Activated naive CD8-positive, alpha-beta T cell treated with anti-CD3 and anti-CD28 coated beads, Interleukin-2, amount 10 ng/mL, durations not matched to agents 7 days and 5 days (primary cell): ENCODE results near the gene FHDC1. TPM values are rescaled to one million over a fixed set of nuclear protein-coding genes. Genes with fewer than 3 reads are reported as not detected.

ENCODE experiments used
- ATAC-seq: fragments of 150-1000 bp; cut with Tn5 transposase; one replicate; pipeline ENCODE4 v1.10.0; 2021; ENCODE audit warnings: low read depth, moderate library complexity
- POLR2A ChIA-PET: fragments of 350-600 bp; sonication (Branson Sonifier 250); formaldehyde crosslinking; loops from one replicate; lab custom pipeline; 2021; ENCODE audit warnings: antibody characterized with exemption; lab: Charles Lee
- DNase-seq: peaks from one replicate; pipeline ENCODE4 v3.0.0; 2021
- H3K27ac Mint-ChIP-seq: one replicate; pipeline ENCODE4 v1.8.0; 2022; ENCODE audit warnings: mild to moderate bottlenecking, mixed read lengths
- H3K27me3 Mint-ChIP-seq: one replicate; pipeline ENCODE4 v1.8.0; 2022; ENCODE audit warnings: mild to moderate bottlenecking, moderate library complexity, mixed read lengths
- H3K36me3 Mint-ChIP-seq: one replicate; pipeline ENCODE4 v1.8.0; 2021; ENCODE audit warnings: mild to moderate bottlenecking, mixed read lengths
- H3K4me1 Mint-ChIP-seq: one replicate; pipeline ENCODE4 v1.8.0; 2021; ENCODE audit warnings: mixed read lengths
- H3K4me3 Mint-ChIP-seq: one replicate; pipeline ENCODE4 v1.8.0; 2022; ENCODE audit warnings: mild to moderate bottlenecking, moderate library complexity, mixed read lengths
- H3K9me3 Mint-ChIP-seq: one replicate; pipeline ENCODE4 v1.8.0; 2021; ENCODE audit warnings: mixed read lengths
- total RNA-seq, 2 experiments: library from RNA; stranded (reverse); gene quantifications; one replicate each; pipeline ENCODE4 v1.2.3, GENCODE V29; 2021

Gene FHDC1
- total RNA-seq, 2 experiments from 2014 or later, result 0.22 to 0.26 TPM

DNA sequence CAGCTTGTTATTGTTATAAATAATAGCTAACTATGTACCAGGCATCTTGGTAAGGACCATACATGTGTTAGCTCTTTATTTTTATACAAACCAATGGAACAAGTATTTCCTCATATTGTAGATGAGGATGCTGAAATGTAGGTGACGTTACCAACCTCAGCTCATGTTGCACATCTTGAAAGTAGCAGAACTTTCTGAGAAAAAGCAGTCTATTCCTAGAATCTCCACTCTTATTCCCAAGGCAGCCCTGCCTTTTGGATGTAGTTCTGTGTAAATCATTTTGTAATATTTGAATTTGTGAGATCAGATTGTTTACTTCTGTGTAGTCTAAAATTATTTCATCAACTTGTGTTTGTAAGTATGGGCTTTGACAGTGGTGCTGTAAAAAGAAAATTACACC lies 5.3 kb downstream of the FHDC1 start:
- ATAC-seq, result no peak
- no peak overlapping the region for H3K4me3 Mint-ChIP-seq
- no peak overlapping the region for H3K27ac Mint-ChIP-seq
- no peaks in the 10 kb centered on the region for H3K36me3 Mint-ChIP-seq
- H3K27me3 Mint-ChIP-seq, result peaks cover 46% of the 10 kb centered on the region
- POLR2A ChIA-PET, result no interaction called here
- H3K9me3 Mint-ChIP-seq, result no peaks in the 10 kb centered on the region
- peaks cover 11% of the 10 kb centered on the region for H3K4me1 Mint-ChIP-seq
- DNase-seq, result no peak

DNA sequence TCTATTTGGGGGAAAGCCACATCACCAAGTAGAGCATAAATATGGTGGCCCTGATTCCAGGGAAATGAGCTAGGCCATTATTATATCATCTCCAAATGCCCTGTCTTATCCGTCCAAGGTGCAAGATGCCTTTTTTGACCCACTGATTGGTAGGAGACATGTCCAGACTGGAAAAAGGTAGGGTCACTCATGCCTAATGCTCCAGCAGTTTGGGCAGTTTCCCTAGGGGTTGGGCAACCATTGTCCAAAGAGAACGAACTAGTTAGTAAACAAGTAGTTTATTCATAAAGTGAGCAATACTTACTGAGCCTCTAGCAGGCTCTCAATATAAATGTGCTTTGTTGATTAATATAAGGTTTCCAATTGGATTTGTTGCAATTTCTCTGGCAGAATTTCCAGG lies 6.2 kb downstream of the FHDC1 start:
- Mint-ChIP-seq H3K27ac (no peak overlapping the region), H3K27me3 (peaks cover 50% of the 10 kb centered on the region), H3K4me1 (peaks cover 11% of the 10 kb centered on the region), H3K4me3 (no peak overlapping the region), H3K36me3 (no peaks in the 10 kb centered on the region), H3K9me3 (no peaks in the 10 kb centered on the region)
- POLR2A ChIA-PET, result no interaction called here
- no peak for DNase-seq
- ATAC-seq, result no peak

DNA sequence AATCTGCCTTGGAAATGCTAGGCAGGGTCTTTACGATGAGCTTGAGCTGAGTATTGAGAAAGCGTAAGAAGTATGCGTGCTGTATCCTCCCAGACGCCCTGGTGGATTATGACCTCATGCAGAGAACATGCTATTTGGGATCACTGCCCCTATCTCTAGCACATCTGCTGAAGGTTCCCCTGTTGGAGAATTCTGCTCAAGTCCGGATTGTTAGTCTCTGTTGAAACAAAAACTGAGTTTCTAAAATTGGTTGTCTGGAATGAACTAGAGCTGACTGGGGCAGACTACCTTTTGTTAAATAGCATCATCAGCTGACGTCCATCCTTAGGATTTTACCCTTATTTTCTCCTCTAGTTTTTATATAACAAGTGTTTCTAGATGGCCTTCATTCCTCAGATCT lies 7.5 kb downstream of the FHDC1 start:
- H3K4me3 Mint-ChIP-seq, result no peak overlapping the region
- no peaks in the 10 kb centered on the region for H3K9me3 Mint-ChIP-seq
- peaks cover 3% of the 10 kb centered on the region for H3K4me1 Mint-ChIP-seq
- H3K27me3 Mint-ChIP-seq, result peaks cover 52% of the 10 kb centered on the region
- POLR2A ChIA-PET, result no interaction called here
- ATAC-seq (no peak), DNase-seq (no peak)
- H3K36me3 Mint-ChIP-seq, result no peaks in the 10 kb centered on the region
- H3K27ac Mint-ChIP-seq, result no peak overlapping the region

DNA sequence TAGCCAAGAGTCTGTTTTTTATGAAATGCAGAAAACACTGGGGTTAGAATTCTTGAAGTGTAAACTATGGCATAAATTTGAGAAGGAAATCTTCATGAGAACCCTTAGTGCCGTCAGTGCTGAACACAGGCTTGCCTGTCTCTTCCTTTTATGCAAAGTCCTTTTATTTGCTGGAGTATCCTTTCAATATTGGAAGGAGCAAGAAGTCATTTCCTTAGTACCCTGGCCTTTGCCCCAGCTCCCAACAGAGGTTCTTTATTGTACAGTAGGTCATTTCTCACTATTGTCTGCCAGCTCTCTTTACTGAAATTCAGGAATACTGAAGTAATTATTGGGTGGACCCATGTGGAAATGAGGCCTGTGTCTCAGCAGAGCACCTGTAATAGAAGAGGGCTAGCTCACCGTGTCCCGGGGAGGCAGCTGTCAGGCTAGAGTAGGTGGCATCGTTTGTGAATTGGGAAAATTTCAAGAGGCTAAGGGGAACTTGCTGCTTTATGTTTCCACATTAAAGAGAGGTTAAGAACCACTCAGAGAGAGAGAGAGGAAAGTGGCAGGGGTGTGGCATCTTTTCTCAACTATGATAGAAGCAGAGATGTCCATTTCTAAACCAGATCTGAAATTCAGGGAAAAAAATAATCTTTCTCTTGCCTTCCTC lies 8.7 kb downstream of the FHDC1 start:
- H3K27me3 Mint-ChIP-seq, result peaks cover 41% of the 10 kb centered on the region
- no peak overlapping the region for H3K27ac Mint-ChIP-seq
- peaks cover 2% of the 10 kb centered on the region for H3K4me1 Mint-ChIP-seq
- POLR2A ChIA-PET, result no interaction called here
- no peak for ATAC-seq
- H3K4me3 Mint-ChIP-seq, result no peak overlapping the region
- no peak for DNase-seq
- no peaks in the 10 kb centered on the region for H3K36me3 Mint-ChIP-seq
- H3K9me3 Mint-ChIP-seq, result no peaks in the 10 kb centered on the region

DNA sequence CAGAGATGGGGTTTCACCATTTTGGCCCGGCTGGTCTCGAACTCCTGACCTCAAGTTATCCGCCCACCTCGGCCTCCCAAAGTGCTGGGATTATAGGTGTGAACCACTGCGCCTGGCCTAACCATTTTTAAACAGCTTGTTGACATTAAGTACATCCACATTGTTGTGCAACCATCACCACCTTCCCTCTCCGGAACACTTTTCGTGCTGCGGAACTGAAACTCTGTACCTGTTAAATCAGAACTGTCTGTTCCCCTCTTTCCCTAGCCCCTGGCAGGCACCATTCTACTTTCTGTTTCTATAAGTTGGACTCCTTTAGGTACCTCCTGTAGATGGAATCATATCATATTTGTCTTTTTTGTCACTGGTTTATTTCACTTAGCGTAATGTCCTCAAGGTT lies 9.5 kb downstream of the FHDC1 start:
- peaks cover 2% of the 10 kb centered on the region for H3K4me1 Mint-ChIP-seq
- no peak overlapping the region for H3K4me3 Mint-ChIP-seq
- POLR2A ChIA-PET, result no interaction called here
- no peak overlapping the region for H3K27ac Mint-ChIP-seq
- no peak for ATAC-seq
- no peaks in the 10 kb centered on the region for H3K9me3 Mint-ChIP-seq
- no peak for DNase-seq
- peaks cover 33% of the 10 kb centered on the region for H3K27me3 Mint-ChIP-seq
- H3K36me3 Mint-ChIP-seq, result no peaks in the 10 kb centered on the region

DNA sequence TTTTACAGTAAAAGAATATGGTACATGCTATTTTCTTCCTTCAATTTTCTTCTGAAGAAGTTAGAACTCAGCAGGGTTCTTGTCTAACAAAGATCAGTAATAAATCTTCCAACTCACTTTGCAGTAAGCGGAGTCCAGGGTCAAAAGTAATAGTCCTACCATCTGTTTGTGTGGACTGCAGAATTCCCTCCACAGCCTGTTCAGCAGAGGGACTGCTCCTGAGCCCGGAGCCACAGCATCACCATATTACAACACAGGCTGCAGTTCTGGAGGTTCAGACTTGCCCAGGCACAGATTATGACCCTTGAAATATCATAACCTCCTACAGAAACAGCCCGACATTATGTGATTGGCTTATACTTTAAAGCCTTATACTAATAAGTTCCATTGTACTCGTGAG lies 10.3 kb downstream of the FHDC1 start:
- Mint-ChIP-seq H3K9me3 (no peaks in the 10 kb centered on the region), H3K27ac (no peak overlapping the region), H3K4me1 (peaks cover 2% of the 10 kb centered on the region), H3K27me3 (peaks cover 32% of the 10 kb centered on the region), H3K36me3 (no peaks in the 10 kb centered on the region), H3K4me3 (no peak overlapping the region)
- no peak for ATAC-seq
- POLR2A ChIA-PET, result no interaction called here
- DNase-seq, result no peak

DNA sequence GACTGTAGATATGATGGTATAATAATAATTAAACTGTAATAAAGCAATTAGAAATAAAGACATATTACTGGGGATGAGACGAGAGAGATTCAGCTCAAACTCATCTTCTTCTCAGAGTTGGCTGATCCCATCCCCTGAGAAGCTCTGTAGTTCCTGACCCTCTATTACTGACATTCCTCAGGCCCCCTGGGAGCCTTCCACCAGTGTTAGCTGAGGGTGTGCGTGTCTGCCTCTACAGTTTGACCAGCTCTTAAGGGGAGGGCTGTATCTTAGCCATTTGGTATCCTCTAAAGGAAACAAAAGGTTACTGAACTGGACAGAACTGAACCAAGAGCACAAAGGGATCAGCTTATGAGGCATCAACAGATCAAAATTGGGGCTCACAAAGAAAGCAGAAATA lies 11.2 kb downstream of the FHDC1 start:
- no peak for DNase-seq
- no peaks in the 10 kb centered on the region for H3K9me3 Mint-ChIP-seq
- ATAC-seq, result no peak
- no peaks in the 10 kb centered on the region for H3K36me3 Mint-ChIP-seq
- H3K4me3 Mint-ChIP-seq, result no peak overlapping the region
- H3K27ac Mint-ChIP-seq, result no peak overlapping the region
- H3K4me1 Mint-ChIP-seq, result peaks cover 2% of the 10 kb centered on the region
- POLR2A ChIA-PET, result no interaction called here
- peaks cover 25% of the 10 kb centered on the region for H3K27me3 Mint-ChIP-seq

DNA sequence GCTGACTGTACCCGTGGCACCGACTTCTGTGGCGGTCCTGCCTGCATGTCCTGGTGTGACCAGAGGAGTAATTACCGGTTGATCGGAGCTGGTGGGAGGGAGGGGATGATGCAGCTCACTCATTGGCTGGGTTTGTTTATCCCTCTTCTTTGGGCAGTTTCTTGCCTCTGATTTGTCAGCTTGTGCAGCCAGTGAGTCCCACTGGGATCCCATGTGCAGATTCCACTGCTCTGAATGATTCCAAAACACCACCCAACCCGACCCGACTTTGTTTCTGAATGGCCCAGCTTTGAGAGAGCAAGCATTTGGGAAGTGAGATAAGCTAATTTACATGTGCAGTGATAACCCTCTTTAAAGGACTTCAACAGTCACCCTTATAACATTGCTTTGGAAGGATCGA lies 13.8 kb downstream of the FHDC1 start:
- peaks cover 20% of the 10 kb centered on the region for H3K27me3 Mint-ChIP-seq
- POLR2A ChIA-PET, result no interaction called here
- DNase-seq (no peak), ATAC-seq (no peak)
- H3K4me3 Mint-ChIP-seq, result no peak overlapping the region
- H3K9me3 Mint-ChIP-seq, result no peaks in the 10 kb centered on the region
- H3K4me1 Mint-ChIP-seq, result peaks cover 2% of the 10 kb centered on the region
- H3K36me3 Mint-ChIP-seq, result no peaks in the 10 kb centered on the region
- no peak overlapping the region for H3K27ac Mint-ChIP-seq

DNA sequence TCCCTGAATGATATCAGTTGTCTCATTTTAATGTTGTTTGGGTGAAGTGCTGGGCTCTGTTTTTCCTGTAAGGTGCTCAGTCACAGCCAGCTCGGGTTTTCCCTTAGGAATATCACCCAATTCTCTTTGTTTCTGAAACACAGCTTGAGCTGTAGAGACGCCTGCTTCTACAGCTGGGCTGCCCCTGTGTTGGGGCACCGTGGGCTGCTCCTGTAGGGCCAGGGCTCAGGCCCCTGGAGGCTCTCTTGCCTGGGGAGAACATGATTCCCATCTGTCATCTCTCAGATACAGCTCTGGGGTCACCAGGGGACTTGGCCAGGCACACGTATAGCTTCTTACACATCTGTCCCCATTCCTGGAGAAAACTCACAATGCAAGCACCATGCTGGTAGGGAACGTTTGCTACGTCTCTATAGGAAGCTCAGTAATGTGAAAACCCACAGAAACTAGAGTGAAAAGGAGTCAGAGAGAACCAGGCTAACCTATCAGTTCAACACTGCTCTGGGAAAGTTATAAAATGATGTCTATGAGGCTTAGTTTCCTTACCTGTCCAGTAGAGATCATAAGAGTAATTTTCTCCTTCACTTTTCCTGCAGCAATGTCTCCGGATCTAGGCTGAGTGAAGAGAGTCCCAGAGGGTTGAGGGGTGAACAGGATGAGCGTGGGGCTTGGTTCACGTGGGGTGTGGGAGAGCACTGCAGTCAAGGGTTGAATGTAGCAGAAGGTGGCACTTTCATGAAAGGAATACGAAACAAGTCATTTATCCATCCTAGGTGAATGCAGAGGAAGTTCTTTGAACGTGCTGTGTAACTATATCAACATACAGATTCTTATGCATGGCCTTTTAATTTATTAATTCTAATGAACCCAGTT lies 14.5 kb downstream of the FHDC1 start:
- DNase-seq (no peak), ATAC-seq (no peak)
- Mint-ChIP-seq H3K36me3 (no peaks in the 10 kb centered on the region), H3K4me1 (peaks cover 2% of the 10 kb centered on the region), H3K4me3 (no peak overlapping the region), H3K27me3 (peaks cover 19% of the 10 kb centered on the region), H3K27ac (no peak overlapping the region), H3K9me3 (no peaks in the 10 kb centered on the region)
- POLR2A ChIA-PET, result no interaction called here

DNA sequence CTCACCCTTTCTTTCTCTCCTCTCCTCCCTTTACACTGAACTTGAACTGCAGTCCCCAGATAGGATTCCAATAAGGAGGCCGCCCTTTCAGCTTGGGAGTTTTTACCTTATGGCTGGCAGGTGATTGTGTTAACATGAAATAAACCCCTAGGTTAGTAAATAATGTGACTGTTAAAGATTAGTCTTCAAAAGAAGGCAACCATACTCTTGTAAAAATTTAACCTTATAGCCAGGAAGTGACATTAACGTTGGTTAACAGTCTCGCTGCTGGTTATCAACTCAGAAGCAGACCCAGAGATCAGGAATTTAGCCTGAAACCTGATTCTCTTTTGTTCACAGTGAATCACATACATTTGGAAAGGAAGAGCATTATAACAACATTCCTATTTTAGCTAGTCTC lies 15.2 kb downstream of the FHDC1 start:
- Mint-ChIP-seq H3K36me3 (no peaks in the 10 kb centered on the region), H3K4me3 (no peak overlapping the region), H3K27ac (no peak overlapping the region), H3K27me3 (peaks cover 19% of the 10 kb centered on the region), H3K4me1 (no peaks in the 10 kb centered on the region), H3K9me3 (no peaks in the 10 kb centered on the region)
- no peak for DNase-seq
- no peak for ATAC-seq
- POLR2A ChIA-PET, result no interaction called here

DNA sequence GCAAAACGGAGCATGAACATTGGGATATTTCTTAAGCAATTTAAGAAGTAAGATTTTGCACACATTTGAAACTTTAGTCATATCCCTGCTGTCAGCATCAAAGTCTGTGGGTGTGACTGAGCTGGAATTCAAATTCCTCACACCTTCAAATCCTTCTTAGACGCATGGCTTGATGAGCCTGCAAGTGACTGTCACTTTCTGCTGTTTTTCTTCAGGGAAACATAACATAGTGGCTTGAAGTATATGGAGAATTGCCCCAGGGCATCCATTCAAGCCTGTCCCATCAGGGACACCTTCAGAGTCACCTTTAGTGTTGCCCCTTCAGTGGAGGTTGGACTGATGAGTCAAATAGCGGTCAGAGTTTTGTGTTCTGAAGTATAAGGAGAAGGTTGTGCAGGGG lies 17.4 kb downstream of the FHDC1 start:
- no peak overlapping the region for H3K27ac Mint-ChIP-seq
- peaks cover 5% of the 10 kb centered on the region for H3K27me3 Mint-ChIP-seq
- DNase-seq, result no peak
- ATAC-seq, result no peak
- no peaks in the 10 kb centered on the region for H3K9me3 Mint-ChIP-seq
- no peaks in the 10 kb centered on the region for H3K4me1 Mint-ChIP-seq
- H3K36me3 Mint-ChIP-seq, result no peaks in the 10 kb centered on the region
- POLR2A ChIA-PET, result no interaction called here
- no peak overlapping the region for H3K4me3 Mint-ChIP-seq

DNA sequence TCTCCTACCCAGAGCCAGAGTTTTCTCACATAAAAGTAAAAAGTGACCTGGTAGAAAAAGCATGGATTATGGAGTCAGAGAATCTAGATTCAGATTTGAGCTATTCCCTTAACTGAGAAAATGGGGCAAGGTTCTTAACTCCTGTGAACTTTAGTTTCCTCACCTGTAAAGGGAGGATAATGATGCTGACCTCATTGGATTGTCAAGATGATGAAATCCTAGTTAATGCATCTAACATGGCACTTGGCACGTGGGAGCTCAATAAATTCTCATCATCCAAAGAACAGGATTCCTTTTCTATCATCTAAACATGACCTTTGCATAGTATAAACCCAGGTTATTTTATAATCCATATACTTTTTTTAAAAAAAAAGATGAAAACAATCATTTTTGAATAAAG lies 18.6 kb downstream of the FHDC1 start:
- Mint-ChIP-seq H3K4me1 (no peaks in the 10 kb centered on the region), H3K9me3 (no peaks in the 10 kb centered on the region), H3K27ac (no peak overlapping the region), H3K4me3 (no peak overlapping the region), H3K36me3 (no peaks in the 10 kb centered on the region), H3K27me3 (peaks cover 6% of the 10 kb centered on the region)
- POLR2A ChIA-PET, result no interaction called here
- DNase-seq (no peak), ATAC-seq (no peak)

DNA sequence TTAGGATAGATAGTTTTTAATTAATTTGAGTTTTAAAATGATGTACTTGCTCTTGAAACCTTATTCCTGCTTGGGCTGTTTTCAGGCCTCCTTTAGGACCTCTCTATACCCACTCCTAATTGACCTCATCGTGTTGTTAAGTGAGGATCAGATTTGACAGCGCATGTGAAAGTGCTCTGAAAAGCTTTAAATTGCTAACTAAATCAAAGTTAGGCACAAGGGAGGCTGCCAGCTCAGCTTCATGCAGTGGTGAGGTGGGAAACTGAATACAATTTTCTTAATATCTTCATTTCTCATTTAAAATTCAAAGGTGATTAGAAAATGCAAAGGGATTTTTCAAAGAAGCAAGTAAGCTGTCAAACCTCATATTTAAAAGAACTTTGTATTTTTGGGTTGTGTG lies 20.0 kb downstream of the FHDC1 start:
- no peaks in the 10 kb centered on the region for H3K4me1 Mint-ChIP-seq
- POLR2A ChIA-PET, result no interaction called here
- H3K4me3 Mint-ChIP-seq, result no peak overlapping the region
- no peak overlapping the region for H3K27ac Mint-ChIP-seq
- DNase-seq (no peak), ATAC-seq (no peak)
- no peaks in the 10 kb centered on the region for H3K36me3 Mint-ChIP-seq
- no peaks in the 10 kb centered on the region for H3K9me3 Mint-ChIP-seq
- H3K27me3 Mint-ChIP-seq, result peaks cover 9% of the 10 kb centered on the region
